ENCODE results near the gene NPTN. TPM values are rescaled to one million over a fixed set of nuclear protein-coding genes. Genes with fewer than 3 reads are reported as not detected.

NPTN gene
- total RNA-seq, 1 experiment from 2014 or later: 151 TPM

GRCh38 chr15:73560501-73561117, 72.6 kb downstream of the NPTN start:
- TF ChIP-seq REST (IDR thresholded peaks at IDR 0.05; ENCODE audit: insufficient read depth in 1 of 2, low read depth in 2 of 2, low read length in 1 of 2): no peak
- TF ChIP-seq TCF7L2 (IDR thresholded peaks at IDR 0.05; ENCODE audit: low read depth, low read length): no peak
- peak; percentile 49; the same call in 1 of the 2 replicates for TF ChIP-seq CTCF (IDR thresholded peaks at IDR 0.05)
- no peak for TF ChIP-seq POLR2AphosphoS5 (IDR thresholded peaks at IDR 0.05; ENCODE audit: low read depth, low read length)
- TF ChIP-seq SIN3A (IDR thresholded peaks at IDR 0.05; ENCODE audit: borderline replicate concordance, insufficient read depth, low read depth, low read length): no peak
- ATAC-seq (peak; percentile 85), DNase-seq (ENCODE audit: low read depth, low spot score) (peak; percentile 46)
- in situ Hi-C loops (cut with HindIII; ENCODE audit: low pct_unique_long_range_greater_than_20kb, low sequenced_read_pairs): no loop called here
- intact Hi-C loops (cut with micrococcal nuclease; ENCODE audit: unreplicated experiment): loop anchor here (2.0 kb wide), 2 partner anchors 76 to 140 kb away; no protein-coding TSS in a partner anchor
- Histone ChIP-seq H3K9me3 (ENCODE audit: control insufficient read depth, insufficient read depth, low read depth, low read length) (no peaks in the 10 kb centered on the region), H3K4me3 (ENCODE audit: low read depth in 2 of 2, low read length in 2 of 2) (no peak overlapping the region), H3K27me3 (ENCODE audit: control insufficient read depth, insufficient read depth, low read length) (no peaks in the 10 kb centered on the region), H3K4me1 (ENCODE audit: control insufficient read depth, insufficient read depth, low read length) (no peaks in the 10 kb centered on the region), H3K27ac (ENCODE audit: low read length) (no peak overlapping the region), H3K36me3 (ENCODE audit: control insufficient read depth, insufficient read depth, low read length) (peaks cover 17% of the 10 kb centered on the region; the same call in 1 of the 2 replicates)
- no TSS peak for BruUV-seq (replicated peaks)
- CTCF ChIA-PET: interaction anchor here (0.6 to 1.3 kb wide), 12 partner anchors 9 to 458 kb away, joined by 3 to 23 read pairs (median 4); no protein-coding TSS in a partner anchor
- POLR2A ChIA-PET: no interaction called here

GRCh38 chr15:73558529-73558928, 74.7 kb downstream of the NPTN start:
- H3K4me3 ChIP-seq (ENCODE audit: low read depth in 2 of 2, low read length in 2 of 2): no peak overlapping the region
- BruUV-seq (replicated peaks): no TSS peak
- H3K27ac ChIP-seq (ENCODE audit: low read length): no peak overlapping the region
- H3K36me3 ChIP-seq (ENCODE audit: control insufficient read depth, insufficient read depth, low read length): peaks cover 17% of the 10 kb centered on the region; the same call in 1 of the 2 replicates
- ChIA-PET POLR2A (no interaction called here), CTCF (interaction anchor here (0.6 kb wide), 1 partner anchor 124 kb away, joined by 4 read pairs; no protein-coding TSS in a partner anchor)
- in situ Hi-C loops (cut with HindIII; ENCODE audit: low pct_unique_long_range_greater_than_20kb, low sequenced_read_pairs): no loop called here
- no peaks in the 10 kb centered on the region for H3K9me3 ChIP-seq (ENCODE audit: control insufficient read depth, insufficient read depth, low read depth, low read length)
- H3K4me1 ChIP-seq (ENCODE audit: control insufficient read depth, insufficient read depth, low read length): no peaks in the 10 kb centered on the region
- intact Hi-C loops (cut with micrococcal nuclease; ENCODE audit: unreplicated experiment): no loop called here
- no peak for ATAC-seq
- no peaks in the 10 kb centered on the region for H3K27me3 ChIP-seq (ENCODE audit: control insufficient read depth, insufficient read depth, low read length)
- DNase-seq (ENCODE audit: low read depth, low spot score): no peak
- TF ChIP-seq CTCF (IDR thresholded peaks at IDR 0.05) (no peak), TCF7L2 (IDR thresholded peaks at IDR 0.05; ENCODE audit: low read depth, low read length) (no peak), SIN3A (IDR thresholded peaks at IDR 0.05; ENCODE audit: borderline replicate concordance, insufficient read depth, low read depth, low read length) (no peak), POLR2AphosphoS5 (IDR thresholded peaks at IDR 0.05; ENCODE audit: low read depth, low read length) (no peak), REST (IDR thresholded peaks at IDR 0.05; ENCODE audit: insufficient read depth in 1 of 2, low read depth in 2 of 2, low read length in 1 of 2) (no peak)
